SK-N-SH (cell line): ENCODE data around the gene RASGRF2.

Experiments
- ELF1 ChIP-seq: IDR thresholded peaks from 2 replicates; pipeline ENCODE4 v1.4.0; 2012
- EZH2phosphoT487 ChIP-seq: fragments of 200-600 bp; sonication (generic); IDR thresholded peaks from 2 replicates; pipeline ENCODE4 v1.6.1; 2017; ENCODE audit warnings: low read depth, mixed run types, mild to moderate bottlenecking, antibody characterized with exemption, moderate library complexity, borderline replicate concordance
- FOSL2 ChIP-seq: IDR thresholded peaks from 2 replicates; pipeline ENCODE4 v1.4.0; 2012; ENCODE audit warnings: low read depth, mild to moderate bottlenecking, moderate library complexity, borderline replicate concordance
- FOXJ3 ChIP-seq: sonication (generic); formaldehyde crosslinking; IDR thresholded peaks from 2 replicates; pipeline ENCODE4 v1.5.1; 2020; ENCODE audit warnings: mild to moderate bottlenecking, missing genetic modification reagents
- FOXM1 ChIP-seq: IDR thresholded peaks from 2 replicates; pipeline ENCODE4 v1.4.0; 2012; ENCODE audit warnings: low read depth, mild to moderate bottlenecking
- NFIC ChIP-seq: IDR thresholded peaks from 2 replicates; pipeline ENCODE4 v1.4.0; 2012; ENCODE audit warnings: borderline replicate concordance
- REST ChIP-seq: IDR thresholded peaks from 2 replicates; pipeline ENCODE4 v1.6.1; 2012; ENCODE audit warnings: mild to moderate bottlenecking, low read depth, low read length, moderate library complexity
- RFX5 ChIP-seq: IDR thresholded peaks from 2 replicates; pipeline ENCODE4 v1.6.1; 2012; ENCODE audit warnings: mild to moderate bottlenecking, improper control_type of control experiment, low read length
- TAF1 ChIP-seq: IDR thresholded peaks from 2 replicates; pipeline ENCODE4 v1.6.1; 2012; ENCODE audit warnings: low read depth, mild to moderate bottlenecking, low read length, moderate library complexity, borderline replicate concordance
- TCF12 ChIP-seq: IDR thresholded peaks from 2 replicates; pipeline ENCODE4 v1.4.0; 2012
- YY1 ChIP-seq: IDR thresholded peaks from 2 replicates; pipeline ENCODE4 v1.4.0; 2012; ENCODE audit warnings: low read depth, mild to moderate bottlenecking
- TF ChIP-seq, protein P1 (sequence below): fragments of 200-600 bp; sonication (generic); IDR thresholded peaks from 2 replicates; pipeline ENCODE4 v1.6.1; 2017; ENCODE audit warnings: antibody characterized with exemption, mild to moderate bottlenecking, moderate library complexity
- TF ChIP-seq, protein P2 (sequence below): fragments of 150-350 bp; IDR thresholded peaks from 2 replicates; pipeline ENCODE4 v1.6.1; 2017; ENCODE audit warnings: antibody characterized with exemption, low read length, low read depth, borderline replicate concordance
- TF ChIP-seq, protein P3 (sequence below): IDR thresholded peaks from 2 replicates; pipeline ENCODE4 v1.4.0; 2012; ENCODE audit warnings: low read depth

GRCh38 chr5:80995908-80996307 is 35.7 kb downstream of the RASGRF2 start:
- TF ChIP-seq FOSL2: no peak
- TF ChIP-seq, protein P1, sequence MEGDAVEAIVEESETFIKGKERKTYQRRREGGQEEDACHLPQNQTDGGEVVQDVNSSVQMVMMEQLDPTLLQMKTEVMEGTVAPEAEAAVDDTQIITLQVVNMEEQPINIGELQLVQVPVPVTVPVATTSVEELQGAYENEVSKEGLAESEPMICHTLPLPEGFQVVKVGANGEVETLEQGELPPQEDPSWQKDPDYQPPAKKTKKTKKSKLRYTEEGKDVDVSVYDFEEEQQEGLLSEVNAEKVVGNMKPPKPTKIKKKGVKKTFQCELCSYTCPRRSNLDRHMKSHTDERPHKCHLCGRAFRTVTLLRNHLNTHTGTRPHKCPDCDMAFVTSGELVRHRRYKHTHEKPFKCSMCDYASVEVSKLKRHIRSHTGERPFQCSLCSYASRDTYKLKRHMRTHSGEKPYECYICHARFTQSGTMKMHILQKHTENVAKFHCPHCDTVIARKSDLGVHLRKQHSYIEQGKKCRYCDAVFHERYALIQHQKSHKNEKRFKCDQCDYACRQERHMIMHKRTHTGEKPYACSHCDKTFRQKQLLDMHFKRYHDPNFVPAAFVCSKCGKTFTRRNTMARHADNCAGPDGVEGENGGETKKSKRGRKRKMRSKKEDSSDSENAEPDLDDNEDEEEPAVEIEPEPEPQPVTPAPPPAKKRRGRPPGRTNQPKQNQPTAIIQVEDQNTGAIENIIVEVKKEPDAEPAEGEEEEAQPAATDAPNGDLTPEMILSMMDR: no peak
- TF ChIP-seq REST: no peak
- TF ChIP-seq EZH2phosphoT487: no peak
- TF ChIP-seq FOXM1: no peak
- TF ChIP-seq FOXJ3 (CRISPR knock-in tag): no peak
- TF ChIP-seq, protein P2, sequence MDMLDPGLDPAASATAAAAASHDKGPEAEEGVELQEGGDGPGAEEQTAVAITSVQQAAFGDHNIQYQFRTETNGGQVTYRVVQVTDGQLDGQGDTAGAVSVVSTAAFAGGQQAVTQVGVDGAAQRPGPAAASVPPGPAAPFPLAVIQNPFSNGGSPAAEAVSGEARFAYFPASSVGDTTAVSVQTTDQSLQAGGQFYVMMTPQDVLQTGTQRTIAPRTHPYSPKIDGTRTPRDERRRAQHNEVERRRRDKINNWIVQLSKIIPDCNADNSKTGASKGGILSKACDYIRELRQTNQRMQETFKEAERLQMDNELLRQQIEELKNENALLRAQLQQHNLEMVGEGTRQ: no peak
- no peak for TF ChIP-seq RFX5
- no peak for TF ChIP-seq ELF1
- no peak for TF ChIP-seq NFIC
- TF ChIP-seq, protein P3, sequence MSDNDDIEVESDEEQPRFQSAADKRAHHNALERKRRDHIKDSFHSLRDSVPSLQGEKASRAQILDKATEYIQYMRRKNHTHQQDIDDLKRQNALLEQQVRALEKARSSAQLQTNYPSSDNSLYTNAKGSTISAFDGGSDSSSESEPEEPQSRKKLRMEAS: no peak
- no peak for TF ChIP-seq TCF12
- TF ChIP-seq TAF1: no peak
- no peak for TF ChIP-seq YY1
